GM18507 (cell line): ENCODE results near the gene PSMA5.
"Not testable (repeated sequence)": the region's sequence is repeated elsewhere in the genome, so short reads cannot be mapped to it uniquely, and the experiment has no call there.

Source experiments
- DNase-seq: peaks from one replicate; pipeline ENCODE4 v3.0.0; 2011; ENCODE audit warnings: low read depth; ENCODE audit not compliant: insufficient read length; ENCODE audit errors: extremely low spot score
- FAIRE-seq: peaks from 2 replicates; lab custom pipeline; 2011; peaks lifted over from hg19 to GRCh38; lab: Jason Lieb, UNC

The PSMA5 gene

DNA sequence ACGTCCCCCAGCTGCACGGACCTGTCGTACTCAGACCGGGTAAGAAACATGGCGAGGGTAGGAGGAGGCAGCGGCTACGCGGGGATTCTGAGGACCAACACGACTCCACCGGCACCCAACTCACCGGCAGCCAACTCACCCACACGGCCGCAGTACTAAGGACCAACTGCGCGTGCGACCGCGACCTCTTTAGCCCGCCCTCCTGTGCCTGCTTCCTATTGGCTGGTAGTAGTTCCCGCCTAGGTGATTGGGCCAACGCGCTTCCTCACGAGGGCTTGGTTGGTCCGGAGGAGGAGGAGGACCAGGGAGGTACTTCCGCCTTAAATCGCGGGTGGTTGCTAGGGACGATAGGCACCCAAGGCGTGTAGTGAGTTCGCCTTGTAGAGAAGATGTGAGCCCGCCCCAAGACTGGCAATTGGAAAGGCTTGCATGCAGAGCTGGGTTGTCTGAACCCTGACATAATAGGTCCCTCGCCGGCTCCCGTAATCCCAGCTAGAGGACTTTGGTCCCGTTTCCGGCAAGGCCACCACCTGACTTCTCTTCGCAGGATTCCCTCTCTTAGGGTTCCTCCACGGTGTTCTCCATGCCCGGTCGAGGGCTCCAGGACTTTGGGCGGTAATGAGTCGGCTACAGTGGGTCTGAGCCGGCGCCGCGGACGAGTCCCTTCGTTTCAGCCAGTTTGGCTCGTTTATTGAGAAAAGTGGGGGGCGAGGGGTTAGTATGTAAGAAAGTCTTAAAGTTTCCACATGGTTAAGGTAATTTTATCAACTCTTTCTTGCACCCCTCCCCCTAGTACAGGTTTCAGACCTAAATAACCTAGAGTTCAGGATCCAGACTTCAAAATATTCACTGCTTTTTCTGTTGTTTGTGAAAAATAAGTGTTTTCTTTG is at the start of gene PSMA5:
TSS of gene PSMA5 (minus strand) at position 168 of the 890 bp plus-strand sequence. CDS start at position 50, 118 bp downstream.
- DNase-seq (peak; percentile 86), FAIRE-seq (peak; percentile 99)

DNA sequence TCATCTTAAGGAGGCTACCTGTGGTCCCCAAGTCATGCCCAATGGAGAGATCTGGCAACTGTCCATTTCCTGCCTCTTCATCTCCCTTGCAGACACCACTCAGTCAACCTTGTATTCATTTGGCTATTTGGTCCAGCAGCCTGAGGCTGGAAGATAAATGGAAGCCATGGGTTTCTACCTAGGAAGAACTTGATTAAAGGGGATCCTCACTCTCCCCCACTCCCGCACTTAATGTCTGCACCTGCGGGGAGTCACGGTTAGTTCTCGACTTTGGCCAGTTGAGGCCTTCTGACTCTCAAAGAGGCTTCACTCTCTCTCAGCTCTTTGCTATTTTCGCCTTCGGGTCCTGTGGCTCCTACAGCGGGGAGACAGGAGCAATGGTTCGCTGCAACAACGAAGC is 49.0 kb upstream of the PSMA5 start:
- no peak for FAIRE-seq
- no peak for DNase-seq

DNA sequence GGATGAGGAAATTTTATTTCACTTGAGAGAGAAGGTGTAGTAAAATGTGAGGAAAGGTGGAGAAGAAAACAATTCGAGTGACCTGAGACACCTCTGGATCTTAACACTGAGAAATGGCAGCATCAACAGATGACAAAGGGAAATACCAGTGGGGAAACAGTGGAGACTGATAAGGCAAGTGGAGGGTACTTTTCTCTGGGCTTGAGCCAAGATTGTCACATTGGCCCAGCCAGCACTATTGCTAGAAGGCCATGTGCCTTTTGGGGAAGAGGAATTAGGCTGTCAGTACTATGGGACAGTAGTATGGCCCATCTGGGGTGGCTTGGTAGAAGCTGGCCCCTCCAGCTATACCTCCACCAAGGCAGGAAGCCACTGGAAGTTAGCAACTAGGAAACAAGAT is 48.4 kb upstream of the PSMA5 start:
- DNase-seq: no peak
- no peak for FAIRE-seq

DNA sequence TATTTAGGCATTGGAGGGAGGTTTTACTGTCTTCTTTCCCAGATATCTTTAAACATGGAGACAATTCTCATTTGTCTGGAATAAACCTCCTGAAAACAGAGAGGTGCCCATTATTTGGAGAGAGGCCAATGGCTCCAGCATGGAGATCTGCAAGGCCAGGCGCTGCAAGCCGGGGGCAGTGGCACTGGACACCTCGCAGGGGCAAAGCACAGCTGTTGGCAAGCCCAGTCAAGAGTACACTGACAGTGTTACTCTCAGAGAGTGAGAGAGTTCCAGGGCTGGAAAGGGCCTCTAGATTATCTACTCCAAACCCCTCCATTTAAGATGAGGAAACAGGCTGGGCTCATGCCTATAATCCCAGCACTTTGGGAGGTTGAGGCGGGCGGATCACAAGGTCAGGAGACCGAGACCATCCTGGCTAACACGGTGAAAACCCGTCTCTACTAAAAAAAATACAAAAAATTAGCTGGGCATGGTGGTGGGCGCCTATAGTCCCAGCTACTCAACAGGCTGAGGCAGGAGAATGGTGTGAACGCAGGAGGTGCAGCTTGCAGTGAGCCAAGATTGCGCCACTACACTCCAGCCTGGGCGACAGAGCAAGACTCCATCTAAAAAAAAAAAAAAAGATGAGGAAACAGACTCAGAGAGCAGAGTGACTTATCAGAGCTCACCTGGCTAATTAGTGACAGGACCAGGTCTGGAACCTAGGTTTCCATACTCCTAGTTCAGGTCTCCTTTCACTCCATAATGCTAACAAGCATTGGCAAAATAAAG is 47.2 kb upstream of the PSMA5 start:
- FAIRE-seq, DNase-seq: not testable (repeated sequence)

DNA sequence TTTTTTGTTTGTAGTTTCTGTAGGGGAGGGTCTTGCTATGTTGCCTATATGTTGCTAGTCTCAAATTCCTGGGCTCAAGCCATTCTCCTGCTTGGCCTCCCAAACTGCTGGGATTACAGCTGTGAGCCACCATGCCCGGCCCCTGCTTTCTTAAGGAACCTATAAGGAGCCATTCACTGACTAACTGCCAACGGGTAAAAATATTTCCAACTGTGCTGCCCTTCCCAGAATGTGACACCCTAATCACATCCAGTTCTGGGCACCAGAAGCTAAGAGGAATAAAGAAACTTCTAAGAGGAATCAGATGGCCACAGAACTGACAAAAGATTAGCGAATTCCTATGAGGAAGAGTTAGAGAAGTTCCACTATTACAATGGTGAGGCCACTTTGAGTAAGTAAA is 46.5 kb upstream of the PSMA5 start:
- no peak for FAIRE-seq

DNA sequence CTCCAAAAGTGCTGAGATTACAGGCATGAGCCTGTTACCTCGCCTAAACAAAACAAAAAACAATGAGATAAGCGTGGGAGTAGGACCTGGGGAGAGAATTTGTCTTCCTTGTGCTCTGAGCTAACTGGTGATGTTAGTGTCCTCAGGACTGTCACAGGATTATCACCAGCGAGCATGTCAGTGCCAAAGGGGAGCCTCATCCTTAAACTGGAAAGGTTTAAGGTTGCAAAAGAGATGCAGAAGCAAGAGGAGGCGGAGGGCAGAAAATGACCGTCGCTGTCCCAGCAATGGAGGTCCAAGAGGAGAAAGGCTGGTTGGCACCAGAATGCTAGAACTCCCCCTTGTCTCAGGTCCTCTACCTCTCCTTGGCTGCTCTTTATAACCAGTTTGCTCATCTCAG is 44.0 kb upstream of the PSMA5 start:
- DNase-seq (no peak), FAIRE-seq (no peak)

More for the DNA sequence above, 46.5 kb upstream of the PSMA5 start:
- DNase-seq: no peak

DNA sequence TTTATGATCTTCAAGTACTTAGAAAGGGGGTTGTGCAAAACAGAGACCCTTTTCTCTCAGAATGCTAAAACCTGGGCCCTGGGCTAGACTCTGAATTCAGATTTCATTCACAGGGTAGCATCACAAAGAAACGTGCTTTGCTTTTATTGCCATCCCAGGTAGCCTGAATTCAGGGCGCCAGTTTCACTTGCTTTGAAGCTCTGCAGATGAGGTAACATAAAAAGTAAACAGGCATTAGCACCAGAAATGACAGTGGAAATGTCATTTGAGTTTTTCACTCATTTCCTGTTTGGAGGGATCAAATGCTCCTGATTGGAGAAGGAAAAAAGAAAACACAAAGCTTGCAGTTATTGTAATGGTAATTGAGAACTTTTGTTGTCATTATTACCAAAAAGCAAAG is 42.7 kb upstream of the PSMA5 start:
- no peak for DNase-seq
- no peak for FAIRE-seq

DNA sequence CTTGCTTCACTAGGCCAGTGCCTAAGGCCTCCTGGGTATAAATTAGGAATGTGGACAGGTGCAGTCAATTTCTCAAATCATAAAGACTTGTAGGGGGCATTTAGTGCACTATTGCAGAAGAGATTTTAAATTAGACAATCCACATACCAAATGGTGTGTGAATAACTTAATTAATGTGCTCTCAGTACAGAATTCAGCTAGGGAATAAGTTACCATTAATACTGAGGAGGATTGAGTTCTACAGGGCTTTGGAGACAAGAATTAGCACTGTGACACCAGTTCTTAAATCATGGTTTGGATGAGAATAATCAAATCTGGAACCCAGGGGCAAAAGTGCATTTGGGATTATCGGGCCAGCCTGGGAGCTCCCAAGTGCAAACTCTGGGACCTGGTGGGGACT is 41.8 kb upstream of the PSMA5 start:
- no peak for FAIRE-seq
- DNase-seq: no peak

DNA sequence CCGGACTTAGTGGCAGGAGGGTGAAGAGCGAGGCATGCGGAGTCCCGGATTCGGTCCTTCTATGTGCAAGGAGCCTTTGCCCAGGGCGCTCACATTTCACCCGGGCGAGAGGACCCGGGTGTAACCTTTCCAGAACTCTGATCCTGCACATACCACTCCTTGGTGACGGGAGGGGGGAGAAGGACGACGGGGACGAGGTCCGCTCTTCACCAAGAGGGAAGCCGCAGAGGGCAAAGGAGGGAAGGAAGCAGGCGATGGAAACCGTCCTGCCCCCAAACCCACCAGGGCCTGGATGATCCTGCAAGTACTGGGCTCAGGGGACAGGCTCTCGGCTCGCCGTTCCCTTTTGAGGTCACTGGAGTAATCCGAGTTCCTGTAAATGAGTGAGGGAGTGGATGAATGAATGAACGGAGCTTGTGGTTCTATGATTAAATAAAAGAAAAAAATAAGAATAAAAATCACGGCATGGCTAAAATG is 41.1 kb upstream of the PSMA5 start:
- FAIRE-seq: no peak
- no peak for DNase-seq

DNA sequence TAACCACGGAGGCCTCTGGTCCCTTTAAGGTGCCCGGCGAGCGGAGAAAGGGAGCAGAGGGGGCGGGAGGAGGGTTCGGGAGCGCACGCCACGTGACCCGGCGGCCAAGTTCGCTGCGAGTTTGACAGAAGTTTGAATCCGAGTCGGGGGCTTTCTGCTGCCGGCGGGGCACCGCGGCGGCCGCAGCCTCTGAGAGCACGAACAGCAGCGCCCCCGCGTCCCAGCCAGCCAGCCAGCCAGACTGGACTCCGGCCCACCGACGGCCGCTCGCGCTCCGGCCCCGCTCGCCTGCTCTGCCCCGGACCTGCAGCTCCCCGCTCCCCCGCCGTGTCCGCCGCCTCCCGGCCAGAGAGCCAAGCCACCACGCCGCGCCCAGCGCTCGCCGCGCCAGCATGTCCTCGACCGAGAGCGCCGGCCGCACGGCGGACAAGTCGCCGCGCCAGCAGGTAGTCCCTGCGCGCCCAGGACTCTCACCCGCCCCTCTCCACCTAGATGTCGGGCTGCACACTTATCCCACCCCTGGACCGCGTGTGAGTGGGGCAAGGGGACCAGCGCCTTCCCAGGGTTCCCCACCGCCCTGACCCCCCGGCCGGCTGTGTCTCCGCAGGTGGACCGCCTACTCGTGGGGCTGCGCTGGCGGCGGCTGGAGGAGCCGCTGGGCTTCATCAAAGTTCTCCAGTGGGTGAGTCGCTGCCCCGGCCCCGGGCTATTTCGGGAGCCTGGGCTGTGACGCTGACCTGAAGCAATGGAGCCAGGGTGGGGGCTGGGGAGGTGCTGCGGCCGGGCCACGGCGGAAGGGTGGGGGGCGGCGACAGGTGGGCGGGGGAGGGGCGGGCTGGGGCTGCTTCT is 40.4 kb upstream of the PSMA5 start, which contains the start of gene SYPL2:
TSS of gene SYPL2 (plus strand) at position 95 of the 849 bp plus-strand sequence. CDS start at position 393, 298 bp downstream.
- no peak for DNase-seq
- FAIRE-seq: no peak

DNA sequence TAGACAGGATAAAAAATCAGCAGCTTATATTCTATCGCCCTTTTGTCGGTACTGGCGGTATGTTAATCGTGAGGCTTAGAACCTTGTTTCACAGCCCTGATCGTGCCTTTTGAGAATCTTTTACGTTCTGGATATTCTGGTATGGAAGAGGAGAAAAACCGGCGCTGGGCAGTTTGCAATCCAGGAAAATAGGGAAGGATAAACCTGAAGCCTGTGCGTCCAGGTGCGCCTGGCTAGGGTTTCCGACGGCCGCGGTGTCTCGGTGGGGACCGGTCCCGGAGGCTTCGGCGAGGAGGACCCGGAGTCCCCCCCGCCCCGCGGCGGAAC is 39.8 kb upstream of the PSMA5 start:
- FAIRE-seq: no peak

DNA sequence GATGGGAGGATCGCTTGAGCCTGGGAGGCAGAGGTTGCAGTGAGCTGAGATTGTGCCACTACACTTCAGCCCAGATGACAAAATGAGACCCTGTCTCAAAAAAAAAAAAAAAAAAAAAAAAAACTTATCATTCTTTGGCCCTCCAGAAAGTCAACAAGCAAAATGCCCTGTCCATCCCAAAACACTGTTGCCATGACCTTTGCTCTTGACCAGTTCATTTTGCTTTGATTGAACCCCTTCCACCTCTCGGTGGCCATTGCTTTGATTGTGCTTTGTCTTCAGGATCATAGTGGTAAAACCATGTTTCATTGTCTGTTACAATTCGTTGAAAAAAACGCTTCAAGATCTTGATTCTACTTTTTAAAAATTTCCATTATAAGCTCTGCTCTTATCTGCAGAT is 31.6 kb upstream of the PSMA5 start:
- DNase-seq: no peak
- no peak for FAIRE-seq

More for the DNA sequence above, 39.8 kb upstream of the PSMA5 start:
- DNase-seq: no peak

DNA sequence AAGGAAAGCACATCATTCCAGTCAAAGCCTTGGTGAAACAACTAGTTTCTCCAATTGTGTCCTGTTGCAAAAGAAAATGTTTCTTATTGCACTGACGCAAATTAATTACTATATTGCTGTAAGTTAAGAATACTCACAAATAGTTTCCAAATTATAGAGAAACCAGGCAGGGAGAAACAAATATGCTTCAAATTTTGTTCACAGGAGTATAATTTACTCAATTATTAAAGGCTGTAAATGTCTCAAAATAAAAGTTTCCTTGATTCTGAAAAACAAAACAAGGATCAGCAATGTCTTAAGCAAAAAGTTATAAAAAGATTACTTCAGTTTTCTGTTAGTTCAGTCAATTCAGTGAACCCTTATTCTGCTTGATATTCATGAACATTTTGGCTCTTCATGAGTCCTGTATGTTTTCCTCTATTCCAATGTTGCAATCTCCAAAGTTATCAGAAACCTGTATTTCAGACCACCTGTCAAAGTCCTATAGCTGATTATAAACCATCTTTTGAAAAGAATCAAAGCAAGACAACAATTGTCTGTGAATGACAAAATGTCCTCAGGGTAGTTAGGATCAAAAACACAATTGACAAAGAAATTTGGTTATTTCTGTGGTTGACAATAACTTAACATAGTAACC is 28.4 kb upstream of the PSMA5 start:
- DNase-seq: no peak
- no peak for FAIRE-seq

DNA sequence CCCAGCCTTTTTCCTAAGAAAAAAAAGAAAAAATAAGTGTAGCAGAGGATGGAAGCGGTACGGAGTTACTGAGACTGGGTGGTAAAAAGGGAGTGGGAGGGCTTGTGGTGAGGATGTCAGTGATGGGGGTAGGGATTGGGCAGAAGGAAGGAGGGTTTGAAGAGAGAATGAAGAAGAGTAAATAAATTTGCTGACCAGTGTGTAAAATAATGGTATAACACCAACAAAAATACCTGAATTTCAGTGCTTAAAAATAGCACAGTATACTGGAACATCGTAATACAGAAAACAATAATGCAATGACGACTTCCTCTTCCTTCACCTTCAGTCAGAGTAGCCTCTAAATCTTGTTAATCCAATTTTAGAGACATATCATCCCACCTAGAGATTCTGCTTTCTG is 21.3 kb upstream of the PSMA5 start:
- FAIRE-seq: no peak
- no peak for DNase-seq

DNA sequence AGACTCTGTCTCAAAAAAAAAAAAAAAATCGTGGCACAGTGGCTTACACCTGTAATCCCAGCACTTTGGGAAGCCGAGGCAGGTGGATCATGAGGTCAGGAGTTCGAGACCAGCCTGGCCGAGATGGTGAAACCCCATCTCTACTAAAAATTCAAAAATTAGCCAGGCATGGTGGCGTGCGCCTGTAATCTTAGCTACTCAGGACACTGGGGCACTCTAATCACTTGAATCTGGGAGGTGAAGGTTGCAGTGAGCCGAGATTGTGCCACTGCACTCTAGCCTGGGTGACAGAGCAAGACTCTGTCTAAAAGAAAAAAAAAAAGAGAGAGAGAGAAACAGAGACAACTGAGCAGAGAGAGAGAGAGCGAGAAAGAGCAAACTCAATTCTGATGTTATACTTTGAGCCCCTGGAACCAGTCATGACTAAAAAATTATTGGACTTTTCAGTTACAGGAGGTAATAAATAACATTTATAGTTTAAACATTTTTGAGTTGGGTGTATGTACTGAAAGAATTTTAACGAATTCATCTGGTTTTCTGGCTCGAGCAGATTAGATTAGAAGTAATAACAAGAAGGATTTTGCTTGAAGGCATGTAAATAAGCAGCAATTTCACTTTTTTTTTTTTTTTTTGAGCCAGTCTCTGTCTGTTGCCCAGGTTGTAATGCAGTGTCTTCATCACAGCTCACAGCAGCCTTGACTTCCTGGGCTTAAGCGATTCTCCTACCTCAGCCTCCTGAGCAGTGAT is 19.9 kb upstream of the PSMA5 start:
- not testable (repeated sequence) for FAIRE-seq, DNase-seq

DNA sequence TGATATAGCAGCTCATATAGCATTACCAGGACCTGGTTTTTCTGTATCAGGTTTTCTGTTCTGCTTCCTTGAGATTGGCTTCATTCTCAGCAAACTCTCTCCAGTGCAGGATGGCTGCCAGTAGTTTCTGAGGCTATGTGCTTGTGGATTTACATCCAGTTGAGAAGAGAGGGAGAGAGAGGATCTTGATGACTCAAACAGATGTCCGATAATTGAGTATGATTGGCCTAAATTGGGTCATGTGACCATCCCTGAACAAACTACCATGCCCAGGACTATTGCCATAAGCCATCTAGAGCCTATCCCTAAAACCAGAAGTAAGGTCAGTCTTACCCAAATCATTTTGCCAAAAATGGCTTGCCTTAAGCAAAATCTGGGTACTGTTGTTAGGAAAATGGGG is 18.1 kb upstream of the PSMA5 start:
- DNase-seq: no peak
- no peak for FAIRE-seq

DNA sequence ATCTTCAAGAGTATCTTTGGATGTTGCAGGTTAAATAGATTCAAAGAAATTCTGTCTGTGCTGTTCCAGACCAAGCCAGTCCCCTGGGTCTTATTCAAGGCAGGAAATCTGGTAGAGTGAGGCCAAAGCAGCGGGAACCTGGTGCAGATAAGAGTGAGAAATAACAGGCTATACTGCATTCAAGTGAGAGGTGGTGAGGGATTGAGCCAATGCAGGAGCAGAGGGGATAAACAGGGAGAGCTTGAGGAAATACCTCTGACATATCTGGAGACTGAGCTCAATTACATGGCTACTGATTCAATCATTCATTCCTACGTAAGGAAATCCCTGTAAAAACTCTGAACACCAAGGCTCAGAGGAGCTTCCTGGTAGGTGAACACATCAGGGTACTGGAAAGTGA is 17.2 kb upstream of the PSMA5 start:
- DNase-seq (no peak), FAIRE-seq (no peak)

DNA sequence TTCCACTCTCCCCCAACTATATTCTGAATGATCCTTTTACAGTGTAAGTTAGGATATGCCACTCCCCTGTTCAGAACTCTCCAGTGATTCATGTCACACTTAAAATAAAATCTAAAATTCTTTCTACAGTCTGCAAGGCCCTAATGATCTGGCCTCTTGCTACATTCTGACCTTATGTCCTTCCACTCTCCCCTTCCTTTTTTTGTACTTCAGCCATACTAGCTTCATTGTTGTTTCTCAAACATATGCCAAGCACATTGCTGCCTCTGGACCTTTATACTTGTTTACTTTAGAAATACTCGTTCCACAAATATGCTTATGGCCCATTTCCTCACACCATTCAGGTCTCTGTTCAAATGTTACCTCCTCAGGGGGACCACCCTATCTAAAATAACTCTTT is 14.8 kb upstream of the PSMA5 start:
- FAIRE-seq: no peak
- DNase-seq: no peak
